ENCODE results near the gene TBX10. TPM values are rescaled to one million over a fixed set of nuclear protein-coding genes. Genes with fewer than 3 reads are reported as not detected.

Gene TBX10
- total and polyA plus RNA-seq, 2 of the 8 experiments (the other 6 are each of a cell fraction or from before 2014, with no cell fraction given): 0.09 TPM; not detected in 1

DNA sequence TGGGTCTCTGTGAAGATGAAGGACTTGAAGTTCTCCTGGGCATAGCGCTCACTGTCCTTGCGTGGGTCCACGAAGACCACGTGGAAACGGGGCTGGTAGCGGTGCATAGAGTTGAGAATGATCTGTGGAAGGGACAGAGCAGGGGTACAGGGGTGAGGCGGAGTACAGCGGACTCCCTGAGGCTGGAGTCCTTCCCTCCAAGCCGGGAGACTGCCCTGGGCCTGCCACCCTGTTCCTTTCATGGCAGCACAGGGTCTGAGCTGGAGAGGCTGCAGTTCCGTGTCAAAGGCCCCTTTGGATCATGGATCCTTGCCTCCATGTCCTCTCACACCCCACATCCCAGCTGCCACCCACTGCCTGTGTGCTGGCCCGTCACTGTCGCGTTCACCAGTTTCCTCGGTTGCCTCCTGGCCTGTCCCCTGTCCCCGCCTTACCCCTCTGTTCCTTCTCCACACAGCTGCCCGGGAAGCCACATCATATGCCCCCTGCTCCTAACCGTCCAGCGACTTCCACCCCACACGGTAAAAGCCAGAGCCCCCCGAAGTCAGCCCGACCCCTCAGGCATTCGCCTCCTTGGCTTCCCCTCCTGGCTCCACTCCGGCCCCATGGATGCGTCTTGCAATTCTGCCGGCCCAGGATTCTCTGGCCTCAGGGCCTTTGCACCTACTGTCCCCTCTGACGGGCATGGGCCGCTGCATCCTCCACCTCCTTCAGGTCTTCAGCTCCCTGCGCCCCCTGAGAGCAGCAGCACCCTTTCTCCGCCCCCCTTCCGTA is 6.4 kb downstream of the TBX10 start:
- Histone ChIP-seq H4K5ac (ENCODE audit: insufficient read length, low read depth, low read length) (no peak overlapping the region), H3K18ac (ENCODE audit: extremely low read depth, low read length) (no peak overlapping the region), H3K4me1 (replicated peaks in 1 of 4; ENCODE audit: control insufficient read depth in 3 of 4, insufficient read depth in 4 of 4, low read length in 3 of 4) (peaks cover 0 to 26% (median 14%) of the 10 kb centered on the region in 4 experiments; a peak in 6 of 7 replicates), H3K23me2 (ENCODE audit: low read depth, low read length) (peaks cover 2% of the 10 kb centered on the region; the same call in 1 of the 2 replicates), H2BK20ac (ENCODE audit: low read length) (0 out of 2 replicates have a peak overlapping the region, but pooled peaks have one; percentile 43), H2BK12ac (ENCODE audit: low read depth, low read length) (peak overlapping the region; percentile 7; the same call in 1 of the 2 replicates), H4K20me1 (replicated peaks in 1 of 2; ENCODE audit: control insufficient read depth in 1 of 2, insufficient read depth in 2 of 2, low read length in 2 of 2) (no peaks in the 10 kb centered on the region), H2AK5ac (ENCODE audit: low read depth, low read length) (no peak overlapping the region; the same call in 1 of the 2 replicates), H3K56ac (replicated peaks; ENCODE audit: insufficient read length, low read depth, low read length) (no peak overlapping the region), H3K9ac (replicated peaks in 1 of 4; ENCODE audit: extremely low read depth in 1 of 4, low read depth in 3 of 4, low read length in 3 of 4) (no peak overlapping the region; a peak in 1 of 7 replicates), H3K4me3 (ENCODE audit: extremely low read depth in 1 of 4, insufficient read depth in 2 of 4, low read depth in 3 of 4, low read length in 4 of 4) (no peak overlapping the region), H3K4me2 (ENCODE audit: insufficient read depth in 1 of 2, low read depth in 2 of 2, low read length in 2 of 2) (no peak overlapping the region), H3K4ac (replicated peaks; ENCODE audit: insufficient read length, low read depth, low read length) (no peak overlapping the region), H2AFZ (ENCODE audit: low read length) (no peak overlapping the region), H4K91ac (replicated peaks; ENCODE audit: insufficient read length, low read length) (no peak overlapping the region), H4K8ac (ENCODE audit: extremely low read depth, insufficient read depth, low read length) (no peak overlapping the region; the same call in 1 of the 2 replicates), H3K9me3 (ENCODE audit: insufficient read depth in 2 of 2, low read depth in 1 of 2, low read length in 1 of 2) (no peaks in the 10 kb centered on the region), H2BK15ac (ENCODE audit: low read length) (0 out of 2 replicates have a peak overlapping the region, but pooled peaks have one; percentile 25), H3K23ac (ENCODE audit: insufficient read length) (no peak overlapping the region), H3K36me3 (ENCODE audit: control insufficient read depth in 2 of 4, insufficient read depth in 4 of 4, low read length in 3 of 4) (no peaks in the 10 kb centered on the region), H3K27me3 (replicated peaks in 1 of 4; ENCODE audit: control insufficient read depth in 3 of 4, extremely low read depth in 1 of 4, insufficient read depth in 3 of 4, low read length in 3 of 4) (no peaks in the 10 kb centered on the region; a peak in 1 of 7 replicates), H2BK5ac (ENCODE audit: low read depth, low read length) (no peak overlapping the region), H3K79me1 (ENCODE audit: low read depth, low read length) (no peaks in the 10 kb centered on the region), H3K79me2 (ENCODE audit: control insufficient read depth in 1 of 2, insufficient read depth in 2 of 2, low read length in 2 of 2) (no peaks in the 10 kb centered on the region), H2BK120ac (replicated peaks; ENCODE audit: low read depth, low read length) (no peak overlapping the region), H3K14ac (ENCODE audit: insufficient read length) (no peak overlapping the region), H3K27ac (ENCODE audit: low read depth, low read length) (no peak overlapping the region)
- ChIA-PET POLR2A (ENCODE audit: partially characterized antibody) (interaction anchor here (1.2 to 11.7 kb wide), 4 partner anchors 13 to 56 kb away, joined by 3 to 194 read pairs (median 4); partner anchors contain the start of gene GSTP1), CTCF (ENCODE audit: partially characterized antibody) (interaction anchor here (0.8 to 10.1 kb wide), 8 partner anchors 13 to 168 kb away, joined by 3 to 117 read pairs (median 3); partner anchors contain the start of gene ACY3)
- 88% methylated on average over 23 of the region's 30 CpGs; no CpG with 5 or more reads in 1 of the 2 experiments for WGBS, 2 experiments (ENCODE audit: extremely low coverage in 1 of 2, insufficient coverage in 1 of 2, insufficient read length in 1 of 2, insufficient replicate concordance in 2 of 2, low coverage in 1 of 2, low lambda C conversion rate in 2 of 2, missing lambda C conversion rate in 1 of 2)
- TF ChIP-seq POLR2A (IDR thresholded peaks at IDR 0.05; ENCODE audit: control extremely low read depth in 1 of 2, low read depth in 2 of 2, low read length in 2 of 2): peak in 1 of 2 experiments; percentile 62; a peak in 1 of 3 replicates
- TF ChIP-seq POLR2AphosphoS5 (IDR thresholded peaks at IDR 0.05; ENCODE audit: low read depth, low read length): peak; percentile 37; the same call in 1 of the 2 replicates
- TF ChIP-seq HDAC6 (IDR thresholded peaks at IDR 0.05; ENCODE audit: low read depth, low read length): no peak
- no peak for DNase-seq (ENCODE audit: low read depth in 1 of 2, low spot score in 2 of 2)
- no peak for FAIRE-seq
